ENCODE data around the gene TPM2. TPM values are rescaled to one million over a fixed set of nuclear protein-coding genes. Genes with fewer than 3 reads are reported as not detected.

Gene TPM2
- total RNA-seq, 4 donors from 2014 or later: 45.4 to 79.6 (median 72.2) TPM

DNA sequence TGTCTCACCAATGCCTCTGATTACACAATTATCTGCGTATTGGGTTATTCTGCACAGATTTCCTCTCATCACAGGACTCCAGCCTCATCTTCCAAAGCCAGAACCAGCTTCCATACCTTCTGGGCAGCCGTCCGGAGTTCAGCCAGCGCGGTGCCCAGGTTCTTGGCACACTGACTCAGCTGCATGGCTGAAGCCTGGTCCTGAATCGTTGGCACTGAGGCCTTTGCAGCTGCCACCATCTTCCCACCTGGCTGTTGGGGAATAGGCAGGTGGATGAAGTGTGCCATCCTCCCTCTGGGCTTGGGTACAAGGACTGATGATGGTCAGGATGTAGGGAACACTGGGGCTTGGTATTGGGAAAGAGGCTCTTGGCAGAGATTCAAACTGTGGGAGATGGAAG, 24.4 kb upstream of the TPM2 start:
- intact Hi-C loops (cut with DNase I): no loop called here

DNA sequence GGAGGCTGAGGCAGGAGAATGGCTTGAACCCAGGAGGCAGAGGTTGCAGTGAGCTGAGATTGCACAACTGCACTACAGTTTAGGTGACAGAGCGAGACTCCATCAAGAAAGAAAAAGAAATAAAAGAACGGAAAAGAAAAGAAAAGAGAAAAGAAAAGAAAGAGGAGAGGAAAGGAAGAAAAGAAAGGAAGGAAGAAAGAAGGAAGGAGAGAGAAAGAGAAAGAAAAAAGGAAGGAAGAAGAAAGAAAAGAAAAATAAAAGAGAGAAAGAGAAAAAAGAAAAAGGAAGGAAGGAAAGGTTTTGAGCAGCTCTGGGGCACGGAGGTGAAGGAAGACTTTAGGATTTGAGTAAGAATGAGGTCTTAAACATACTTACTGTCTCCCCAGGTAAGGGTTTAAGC, 23.9 kb upstream of the TPM2 start:
- DNase-seq: no peak
- H3K27me3 ChIP-seq: no peaks in the 10 kb centered on the region
- no peaks in the 10 kb centered on the region for H3K9me3 ChIP-seq
- TF ChIP-seq, protein P1, sequence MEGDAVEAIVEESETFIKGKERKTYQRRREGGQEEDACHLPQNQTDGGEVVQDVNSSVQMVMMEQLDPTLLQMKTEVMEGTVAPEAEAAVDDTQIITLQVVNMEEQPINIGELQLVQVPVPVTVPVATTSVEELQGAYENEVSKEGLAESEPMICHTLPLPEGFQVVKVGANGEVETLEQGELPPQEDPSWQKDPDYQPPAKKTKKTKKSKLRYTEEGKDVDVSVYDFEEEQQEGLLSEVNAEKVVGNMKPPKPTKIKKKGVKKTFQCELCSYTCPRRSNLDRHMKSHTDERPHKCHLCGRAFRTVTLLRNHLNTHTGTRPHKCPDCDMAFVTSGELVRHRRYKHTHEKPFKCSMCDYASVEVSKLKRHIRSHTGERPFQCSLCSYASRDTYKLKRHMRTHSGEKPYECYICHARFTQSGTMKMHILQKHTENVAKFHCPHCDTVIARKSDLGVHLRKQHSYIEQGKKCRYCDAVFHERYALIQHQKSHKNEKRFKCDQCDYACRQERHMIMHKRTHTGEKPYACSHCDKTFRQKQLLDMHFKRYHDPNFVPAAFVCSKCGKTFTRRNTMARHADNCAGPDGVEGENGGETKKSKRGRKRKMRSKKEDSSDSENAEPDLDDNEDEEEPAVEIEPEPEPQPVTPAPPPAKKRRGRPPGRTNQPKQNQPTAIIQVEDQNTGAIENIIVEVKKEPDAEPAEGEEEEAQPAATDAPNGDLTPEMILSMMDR (IDR thresholded peaks at IDR 0.05): no peak
- TF ChIP-seq POLR2A (IDR thresholded peaks at IDR 0.05): no peak
- H3K4me3 ChIP-seq (replicated peaks in 1 of 3): no peak overlapping the region
- no peak overlapping the region for H3K27ac ChIP-seq
- intact Hi-C loops (cut with DNase I): no loop called here
- 90 to 92% methylated on average over 3 of the region's 3 CpGs for WGBS, 2 donors
- H3K4me1 ChIP-seq: no peaks in the 10 kb centered on the region
- peaks cover 89 to 92% of the 10 kb centered on the region in 2 donors for H3K36me3 ChIP-seq

More for the DNA sequence above, 24.4 kb upstream of the TPM2 start:
- H3K9me3 ChIP-seq: no peaks in the 10 kb centered on the region
- no peak overlapping the region for H3K4me3 ChIP-seq (replicated peaks in 1 of 3)
- no peaks in the 10 kb centered on the region for H3K27me3 ChIP-seq
- DNase-seq: no peak
- no peaks in the 10 kb centered on the region for H3K4me1 ChIP-seq
- WGBS, 2 donors: 92 to 97% methylated on average over 6 of the region's 6 CpGs
- TF ChIP-seq POLR2A (IDR thresholded peaks at IDR 0.05): no peak
- TF ChIP-seq, protein P1 (IDR thresholded peaks at IDR 0.05): no peak
- peaks cover 89 to 92% of the 10 kb centered on the region in 2 donors for H3K36me3 ChIP-seq
- no peak overlapping the region for H3K27ac ChIP-seq

DNA sequence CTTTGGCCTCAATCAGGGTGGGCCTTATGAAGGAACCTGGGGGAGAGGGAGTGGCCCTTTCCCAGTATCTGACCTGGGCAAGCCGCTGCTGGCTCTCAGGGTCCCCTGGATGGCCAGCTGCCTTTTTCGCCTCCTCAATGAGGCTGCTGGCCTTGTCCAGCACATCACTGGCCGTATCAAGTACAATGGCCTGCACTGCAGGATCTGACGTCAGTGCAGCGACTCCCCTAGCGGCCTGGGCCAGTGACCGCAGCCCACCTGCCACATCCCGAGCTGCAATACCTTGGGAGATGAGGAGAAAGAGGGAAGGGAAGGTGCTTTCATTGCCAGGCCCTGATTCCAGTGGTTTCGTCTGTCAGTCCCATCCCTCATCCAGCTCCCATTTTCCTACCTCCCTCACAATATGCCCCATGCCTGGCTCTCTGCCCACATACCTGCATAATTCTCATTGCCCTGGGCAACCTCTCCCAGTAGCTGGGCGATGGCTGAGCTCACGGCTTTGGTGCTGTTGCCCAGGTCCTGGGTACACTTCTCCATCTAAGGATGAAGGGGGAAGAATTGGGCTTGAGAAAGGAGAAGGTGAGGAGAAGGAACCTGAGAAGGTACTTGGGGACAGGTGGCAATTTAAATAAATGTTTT, 23.2 kb upstream of the TPM2 start:
- H3K4me1 ChIP-seq: no peaks in the 10 kb centered on the region
- intact Hi-C loops (cut with DNase I): no loop called here
- DNase-seq: no peak
- H3K4me3 ChIP-seq (replicated peaks in 1 of 3): no peak overlapping the region
- H3K36me3 ChIP-seq: peaks cover 89 to 92% of the 10 kb centered on the region in 2 donors
- no peak for TF ChIP-seq POLR2A (IDR thresholded peaks at IDR 0.05)
- TF ChIP-seq, protein P1 (IDR thresholded peaks at IDR 0.05): no peak
- no peak overlapping the region for H3K27ac ChIP-seq
- H3K27me3 ChIP-seq: no peaks in the 10 kb centered on the region
- 93% methylated on average over 11 of the region's 11 CpGs for WGBS, 2 donors
- no peaks in the 10 kb centered on the region for H3K9me3 ChIP-seq

DNA sequence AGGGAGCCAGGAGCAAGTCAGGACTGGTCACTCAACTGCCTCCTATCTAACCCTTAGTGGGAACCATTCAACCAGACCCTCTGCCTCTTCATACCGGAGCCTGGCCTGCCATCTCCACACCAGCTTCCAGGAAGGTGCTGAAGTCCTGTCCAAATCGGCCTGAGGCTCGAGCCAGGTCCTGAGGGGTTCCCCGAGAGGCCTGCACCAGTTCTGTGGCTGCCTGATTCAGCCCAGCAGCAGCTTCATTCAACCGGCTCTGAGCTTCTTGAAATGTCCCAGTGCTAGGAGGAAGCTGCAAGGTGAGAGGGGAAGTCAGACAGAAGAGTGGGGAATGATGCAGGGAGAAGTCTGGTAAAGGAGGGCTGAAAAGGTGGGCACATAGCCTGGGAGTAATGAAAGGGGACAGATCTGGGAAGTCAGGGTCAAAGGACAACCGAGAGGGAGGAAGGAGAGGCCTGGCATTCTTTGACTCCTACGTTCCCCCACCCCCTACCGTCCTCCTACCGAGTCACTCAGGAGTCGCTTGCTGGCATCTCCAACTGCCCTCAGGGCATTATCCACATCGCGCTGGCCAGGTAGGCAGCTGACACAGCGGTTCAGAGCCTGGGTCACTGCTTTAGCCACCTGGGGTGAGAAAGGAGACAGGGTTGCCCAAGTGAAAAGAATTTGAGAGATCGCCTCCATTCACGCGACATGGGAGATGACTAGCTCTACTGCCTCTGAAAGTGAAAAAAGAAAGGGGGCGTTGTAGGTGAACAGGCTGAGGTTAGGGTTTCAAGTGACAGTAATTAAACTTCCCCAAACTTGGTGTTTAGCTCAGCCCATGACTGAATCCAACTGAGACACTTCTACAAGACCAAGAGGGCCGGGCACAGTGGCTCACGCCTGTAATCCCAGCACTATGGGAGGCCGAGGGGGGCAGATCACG, 22.0 kb upstream of the TPM2 start:
- TF ChIP-seq, protein P1 (IDR thresholded peaks at IDR 0.05): no peak
- TF ChIP-seq POLR2A (IDR thresholded peaks at IDR 0.05): no peak
- H3K27ac ChIP-seq: no peak overlapping the region
- no peak overlapping the region for H3K4me3 ChIP-seq (replicated peaks in 1 of 3)
- no peaks in the 10 kb centered on the region for H3K27me3 ChIP-seq
- intact Hi-C loops (cut with DNase I): no loop called here
- DNase-seq: no peak
- no peaks in the 10 kb centered on the region for H3K9me3 ChIP-seq
- WGBS, 2 donors: 92 to 95% methylated on average over 21 of the region's 21 CpGs
- H3K4me1 ChIP-seq: no peaks in the 10 kb centered on the region
- H3K36me3 ChIP-seq: peaks cover 89 to 92% of the 10 kb centered on the region in 2 donors
